Thyroid gland (tissue), 4 donors: ENCODE results near the gene TMCO1.

Experiments
- CTCF ChIP-seq, 6 experiments: fragments of 200-600 bp in 3 of 6; fragments of 450-650 bp in 3 of 6; sonication (generic) in 3 of 6; IDR thresholded peaks; one replicate each; pipeline ENCODE4 v1.5.1; 2016 to 2019; ENCODE audit warnings: antibody characterized with exemption in 6 of 6, mild to moderate bottlenecking in 2 of 6, inconsistent platforms in 1 of 6, moderate library complexity in 1 of 6
- POLR2A ChIP-seq, 2 donors: fragments of 450-650 bp; IDR thresholded peaks; one replicate each; pipeline ENCODE4 v1.6.1; 2017; ENCODE audit warnings: antibody characterized with exemption in 2 of 2, mild to moderate bottlenecking in 2 of 2, moderate library complexity in 1 of 2

- no peak for TF ChIP-seq CTCF (IDR thresholded peaks at IDR 0.05)
- no peak for TF ChIP-seq POLR2A (IDR thresholded peaks at IDR 0.05)
These were observed 48.3 kb upstream of the TMCO1 start for GRCh38 chr1:165816826-165817497.
